Vagina (tissue), 2 donors: ENCODE measurements around the gene NOLC1.

Experiments used
- POLR2A ChIP-seq, 2 donors: fragments of 450-650 bp; IDR thresholded peaks; one replicate each; pipeline ENCODE4 v1.6.1; 2017; ENCODE audit warnings: antibody characterized with exemption in 2 of 2, mild to moderate bottlenecking in 2 of 2, moderate library complexity in 2 of 2
- POLR2AphosphoS5 ChIP-seq, 2 donors: sonication (generic); formaldehyde crosslinking; IDR thresholded peaks; one replicate each; pipeline ENCODE4 v1.9.0; 2017; ENCODE audit warnings: antibody characterized with exemption in 2 of 2, mild to moderate bottlenecking in 2 of 2, low read depth in 1 of 2; ENCODE audit not compliant: insufficient read depth in 1 of 2
- TF ChIP-seq, protein P1 (sequence below), 3 experiments: fragments of 450-650 bp in 2 of 3; fragments of 200-600 bp in 1 of 3; sonication (generic) in 1 of 3; IDR thresholded peaks; one replicate each; pipeline ENCODE4 v1.5.1; 2017 to 2019; ENCODE audit warnings: antibody characterized with exemption in 3 of 3, mild to moderate bottlenecking in 2 of 3, moderate library complexity in 2 of 3

DNA sequence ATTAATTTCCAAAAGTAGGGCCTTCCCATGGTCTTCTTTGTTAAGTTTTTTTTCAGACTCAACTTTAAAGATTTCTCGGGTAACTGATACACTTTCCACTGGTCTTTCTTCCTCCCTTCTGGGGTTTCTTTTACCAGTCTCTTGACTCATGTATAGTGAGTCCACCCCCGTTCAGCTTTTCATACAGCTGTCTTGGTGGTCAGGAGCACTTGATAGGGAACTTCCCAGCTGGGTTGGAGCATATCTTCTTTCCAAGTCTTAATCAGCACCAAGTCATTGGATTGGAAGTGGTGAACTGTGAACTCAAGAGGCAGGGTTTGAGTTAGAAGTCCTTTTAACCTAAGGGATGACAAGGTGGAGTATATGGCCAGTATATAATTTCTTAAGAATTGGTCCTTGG lies 44.7 kb downstream of the NOLC1 start:
- TF ChIP-seq, protein P1, sequence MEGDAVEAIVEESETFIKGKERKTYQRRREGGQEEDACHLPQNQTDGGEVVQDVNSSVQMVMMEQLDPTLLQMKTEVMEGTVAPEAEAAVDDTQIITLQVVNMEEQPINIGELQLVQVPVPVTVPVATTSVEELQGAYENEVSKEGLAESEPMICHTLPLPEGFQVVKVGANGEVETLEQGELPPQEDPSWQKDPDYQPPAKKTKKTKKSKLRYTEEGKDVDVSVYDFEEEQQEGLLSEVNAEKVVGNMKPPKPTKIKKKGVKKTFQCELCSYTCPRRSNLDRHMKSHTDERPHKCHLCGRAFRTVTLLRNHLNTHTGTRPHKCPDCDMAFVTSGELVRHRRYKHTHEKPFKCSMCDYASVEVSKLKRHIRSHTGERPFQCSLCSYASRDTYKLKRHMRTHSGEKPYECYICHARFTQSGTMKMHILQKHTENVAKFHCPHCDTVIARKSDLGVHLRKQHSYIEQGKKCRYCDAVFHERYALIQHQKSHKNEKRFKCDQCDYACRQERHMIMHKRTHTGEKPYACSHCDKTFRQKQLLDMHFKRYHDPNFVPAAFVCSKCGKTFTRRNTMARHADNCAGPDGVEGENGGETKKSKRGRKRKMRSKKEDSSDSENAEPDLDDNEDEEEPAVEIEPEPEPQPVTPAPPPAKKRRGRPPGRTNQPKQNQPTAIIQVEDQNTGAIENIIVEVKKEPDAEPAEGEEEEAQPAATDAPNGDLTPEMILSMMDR (IDR thresholded peaks at IDR 0.05): no peak
- no peak for TF ChIP-seq POLR2A (IDR thresholded peaks at IDR 0.05)
- TF ChIP-seq POLR2AphosphoS5 (IDR thresholded peaks at IDR 0.05; ENCODE audit: insufficient read depth in 1 of 2, low read depth in 1 of 2): no peak
